ENCODE measurements around the gene MKRN1. TPM values are rescaled to one million over a fixed set of nuclear protein-coding genes. Genes with fewer than 3 reads are reported as not detected.

MKRN1 gene
- total and polyA plus RNA-seq, 7 donors: 27.0 to 82.0 (median 59.1) TPM

GRCh38 chr7:140489026-140489359 lies 9.7 kb upstream of the MKRN1 start:
- ATAC-seq (no peak), DNase-seq (no peak)
- 71 to 80% (median 77%) methylated on average over 2 of the region's 2 CpGs for WGBS, 3 donors
- H3K9me3 ChIP-seq: no peaks in the 10 kb centered on the region
- H3K27ac ChIP-seq: no peak overlapping the region
- H3K27me3 ChIP-seq (ENCODE audit: insufficient read depth in 3 of 3, low read length in 2 of 3): no peaks in the 10 kb centered on the region
- TF ChIP-seq CTCF (IDR thresholded peaks at IDR 0.05): no peak
- no peaks in the 10 kb centered on the region for H3K4me1 ChIP-seq
- no peaks in the 10 kb centered on the region for H3K36me3 ChIP-seq (ENCODE audit: insufficient read depth in 1 of 2, low read depth in 1 of 2)
- H3K4me3 ChIP-seq: no peak overlapping the region
- intact Hi-C loops (cut with DNase I): no loop called here

GRCh38 chr7:140485500-140486265 lies 6.4 kb upstream of the MKRN1 start:
- no peaks in the 10 kb centered on the region for H3K9me3 ChIP-seq
- no peaks in the 10 kb centered on the region for H3K36me3 ChIP-seq (ENCODE audit: insufficient read depth in 1 of 2, low read depth in 1 of 2)
- no peak overlapping the region for H3K4me3 ChIP-seq
- no peak for TF ChIP-seq CTCF (IDR thresholded peaks at IDR 0.05)
- intact Hi-C loops (cut with DNase I): no loop called here
- H3K27me3 ChIP-seq (ENCODE audit: insufficient read depth in 3 of 3, low read length in 2 of 3): no peaks in the 10 kb centered on the region
- H3K27ac ChIP-seq: no peak overlapping the region
- WGBS, 3 donors: 63 to 75% (median 64%) methylated on average over 14 of the region's 14 CpGs
- ATAC-seq (no peak), DNase-seq (peak in 1 of 2 donors; percentile 4)
- H3K4me1 ChIP-seq: no peaks in the 10 kb centered on the region

GRCh38 chr7:140484951-140485499 lies 5.7 kb upstream of the MKRN1 start:
- TF ChIP-seq CTCF (IDR thresholded peaks at IDR 0.05): no peak
- H3K4me3 ChIP-seq: no peak overlapping the region
- no peaks in the 10 kb centered on the region for H3K4me1 ChIP-seq
- no peaks in the 10 kb centered on the region for H3K27me3 ChIP-seq (ENCODE audit: insufficient read depth in 3 of 3, low read length in 2 of 3)
- H3K36me3 ChIP-seq (ENCODE audit: insufficient read depth in 1 of 2, low read depth in 1 of 2): no peaks in the 10 kb centered on the region
- ATAC-seq: no peak
- intact Hi-C loops (cut with DNase I): no loop called here
- WGBS, 3 donors: 61 to 64% (median 62%) methylated on average over 5 of the region's 5 CpGs
- no peak for DNase-seq
- no peaks in the 10 kb centered on the region for H3K9me3 ChIP-seq
- no peak overlapping the region for H3K27ac ChIP-seq

- 71 to 86% (median 77%) methylated on average over 3 of the region's 3 CpGs for WGBS, 3 donors
- no peaks in the 10 kb centered on the region for H3K27me3 ChIP-seq (ENCODE audit: insufficient read depth in 3 of 3, low read length in 2 of 3)
Measured at GRCh38 chr7:140484479-140484878, 5.2 kb upstream of the MKRN1 start.

More at GRCh38 chr7:140484479-140484878, 5.2 kb upstream of the MKRN1 start:
- no peak for ATAC-seq
- H3K27ac ChIP-seq: no peak overlapping the region
- no peaks in the 10 kb centered on the region for H3K9me3 ChIP-seq
- intact Hi-C loops (cut with DNase I): no loop called here
- peak in 1 of 2 donors; percentile 1 for DNase-seq
- H3K4me3 ChIP-seq: no peak overlapping the region
- TF ChIP-seq CTCF (IDR thresholded peaks at IDR 0.05): no peak
- no peaks in the 10 kb centered on the region for H3K4me1 ChIP-seq
- no peaks in the 10 kb centered on the region for H3K36me3 ChIP-seq (ENCODE audit: insufficient read depth in 1 of 2, low read depth in 1 of 2)

Measured in psoas muscle (tissue), 8 donors.